ENCODE data around the gene IKBKE.

GRCh38 chr1:206455666-206456344 is 14.5 kb upstream of the IKBKE start:
- TF ChIP-seq EZH2 (IDR thresholded peaks at IDR 0.05; ENCODE audit: insufficient read depth, poor library complexity, severe bottlenecking): no peak
- TF ChIP-seq EZH2phosphoT487 (IDR thresholded peaks at IDR 0.05; ENCODE audit: insufficient read depth, low read depth): no peak
